Stimulated activated CD8-positive, alpha-beta memory T cell treated with anti-CD3 and anti-CD28 coated beads, Interleukin-7, amount 100 ng/mL, for 4 hours (primary cell): Measurements from ENCODE around the gene LIMK1.
"Not testable (repeated sequence)": the region's sequence is repeated elsewhere in the genome, so short reads cannot be mapped to it uniquely, and the experiment has no call there.

ENCODE experiments used
- DNase-seq, 2 donors: peaks; one replicate each; pipeline ENCODE4 v3.0.0-alpha.2; 2020; ENCODE audit warnings: low read depth in 2 of 2

LIMK1 gene

DNA sequence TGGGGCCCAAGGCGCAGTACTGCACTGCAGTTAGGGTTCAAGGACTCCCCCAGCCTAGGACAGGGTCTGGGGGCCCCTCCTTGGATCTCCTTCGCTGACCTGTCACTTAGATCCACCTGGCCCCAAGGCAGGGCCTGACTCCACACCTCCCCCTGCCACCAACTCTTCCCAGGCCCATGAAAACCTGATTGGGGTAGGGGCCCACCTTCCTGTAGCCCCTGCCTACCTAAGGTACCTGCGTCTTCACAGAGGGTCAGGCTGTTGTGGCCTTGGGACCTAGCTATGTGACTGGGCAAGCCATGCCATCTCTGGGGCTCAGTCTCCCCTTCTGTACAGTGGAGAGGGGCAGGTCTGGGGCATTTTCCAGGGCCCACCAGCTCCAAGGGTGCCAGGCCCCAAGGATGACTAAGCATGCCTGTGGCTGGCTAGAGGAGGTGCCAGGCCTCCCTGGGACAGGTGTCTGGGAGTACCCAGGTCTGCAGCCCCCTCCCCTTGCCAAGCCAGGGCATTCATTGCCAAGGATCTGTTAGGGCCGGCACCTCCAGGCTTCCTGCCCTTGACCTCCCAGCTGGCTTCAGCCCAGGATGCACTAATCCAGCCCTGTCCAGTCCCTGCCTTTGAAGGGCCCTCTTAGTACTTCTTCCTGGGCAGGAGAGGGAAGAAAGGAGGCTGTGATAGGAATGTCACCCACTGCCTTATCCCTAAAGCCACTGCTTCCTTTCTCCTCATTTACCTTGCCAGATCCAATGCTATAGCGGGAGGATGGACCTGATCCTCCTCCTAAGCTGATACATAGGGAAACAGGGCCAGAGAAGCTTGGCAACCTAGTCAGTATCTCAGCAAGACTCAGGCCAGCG is 1.3 kb downstream of the LIMK1 start:
- no peak for DNase-seq

DNA sequence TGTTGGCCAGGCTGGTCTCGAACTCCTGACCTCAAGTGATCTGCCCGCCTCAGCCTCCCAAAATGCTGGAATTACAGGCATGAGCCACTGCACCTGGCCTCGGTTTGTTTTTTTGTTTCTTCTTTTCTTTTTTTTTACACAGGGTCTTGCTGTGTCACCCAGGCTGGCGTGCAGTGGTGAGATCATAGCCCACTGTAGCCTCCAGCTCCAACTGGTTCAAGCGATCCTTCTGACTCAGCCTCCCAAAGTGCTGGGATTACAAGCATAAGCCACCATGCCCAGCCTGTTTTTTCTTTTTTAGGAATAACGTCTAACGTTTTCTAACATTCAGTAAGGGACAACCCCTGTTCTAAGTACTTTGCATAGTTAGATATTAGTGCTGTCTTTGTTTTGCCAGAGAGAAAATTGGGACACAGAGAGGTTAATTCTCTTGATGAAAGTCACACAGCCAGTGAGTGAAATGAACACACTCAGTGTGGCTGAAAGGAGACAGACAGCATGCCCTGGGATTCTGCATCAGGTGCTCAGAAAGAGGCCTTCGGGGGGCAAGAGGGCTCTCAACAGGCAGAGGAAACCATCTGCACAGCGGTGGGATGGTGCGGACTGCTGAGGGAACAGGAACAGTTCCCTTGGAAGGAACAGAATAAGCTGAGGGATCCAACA is 4.3 kb downstream of the LIMK1 start:
- no peak for DNase-seq

DNA sequence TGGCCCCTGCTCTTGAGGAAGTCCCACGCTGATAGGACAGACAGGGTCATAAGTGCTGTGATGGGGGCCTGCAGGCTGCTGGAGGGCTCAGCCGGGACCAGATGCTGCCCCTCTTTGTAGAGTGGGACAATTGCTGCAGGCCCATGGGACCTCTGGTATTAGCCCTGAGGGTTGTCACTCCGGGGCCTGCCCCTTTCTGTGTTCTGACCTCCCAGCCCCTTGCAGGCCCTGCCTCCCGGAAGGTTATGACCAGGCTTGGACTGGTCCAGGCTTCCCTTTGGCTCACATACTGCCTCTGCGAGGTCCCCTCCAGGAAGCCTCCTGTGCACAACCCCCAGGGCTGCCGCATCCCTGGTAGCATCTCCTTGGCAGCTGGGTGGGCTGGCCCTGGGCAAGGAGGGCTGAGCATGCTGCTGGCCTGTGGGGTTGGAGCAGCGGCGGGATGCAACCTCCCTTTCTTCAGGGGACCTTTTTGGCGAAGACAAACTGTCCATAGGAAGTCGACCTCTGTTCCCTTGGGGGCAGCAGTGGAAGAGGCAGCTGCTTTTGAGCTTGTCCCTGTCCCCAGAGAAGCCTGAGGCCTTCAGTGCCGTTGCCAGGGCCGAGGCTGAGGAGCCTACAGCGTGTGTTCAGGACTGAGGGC is 8.8 kb downstream of the LIMK1 start:
- DNase-seq, result no peak

DNA sequence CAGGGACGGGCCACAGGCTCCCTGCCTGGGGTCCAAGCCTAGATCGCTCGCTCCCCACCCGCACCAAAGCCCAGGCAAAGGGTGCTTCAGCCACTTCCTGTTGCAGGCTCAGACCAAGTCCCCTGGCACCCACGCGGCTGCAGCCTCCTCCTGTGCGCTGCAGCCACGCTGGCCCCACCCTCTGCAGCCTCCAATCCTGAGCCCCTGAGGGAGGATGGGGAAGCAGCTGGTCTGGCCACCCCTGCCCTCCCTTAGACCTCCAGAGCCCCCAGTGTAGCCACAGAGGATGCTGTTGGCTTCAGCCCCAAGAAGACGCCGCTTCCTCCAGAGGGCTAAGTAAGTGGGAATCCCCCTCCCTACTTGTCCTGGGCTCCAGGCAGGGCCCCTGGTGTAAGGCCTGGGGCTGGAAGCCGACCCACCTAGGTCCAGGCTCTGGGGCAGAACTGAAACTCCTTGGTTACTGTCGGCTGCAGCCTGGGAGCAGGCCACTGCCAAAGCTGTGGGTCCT is 9.4 kb downstream of the LIMK1 start:
- DNase-seq, result no peak

DNA sequence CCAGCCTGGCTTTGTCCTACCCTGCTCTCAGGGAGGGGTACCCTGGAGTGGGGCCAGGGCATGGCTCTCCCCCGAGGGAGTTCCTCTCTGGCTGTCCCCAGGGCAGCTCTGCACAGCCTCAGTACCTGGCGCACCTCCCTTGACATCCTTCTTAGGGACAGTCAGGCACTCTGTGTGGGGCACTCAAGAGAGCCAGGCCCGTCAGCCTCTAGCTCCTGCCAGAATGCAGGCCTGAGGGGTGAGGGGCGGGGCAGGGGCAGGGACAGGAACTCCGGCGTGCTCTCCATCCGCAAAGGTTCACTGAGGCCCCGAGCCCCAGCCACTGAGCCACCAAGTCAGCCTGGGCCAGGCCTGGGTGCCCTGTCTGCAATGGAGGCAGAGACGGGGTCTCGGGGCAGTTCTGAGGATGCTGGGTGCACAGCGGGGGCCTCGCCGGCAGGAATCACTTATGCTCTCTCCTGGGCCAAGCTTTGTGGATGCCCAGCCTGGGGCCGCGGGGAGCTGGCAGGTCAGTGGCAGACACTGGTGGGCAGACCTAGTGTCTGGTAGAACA is 10.1 kb downstream of the LIMK1 start:
- no peak for DNase-seq

DNA sequence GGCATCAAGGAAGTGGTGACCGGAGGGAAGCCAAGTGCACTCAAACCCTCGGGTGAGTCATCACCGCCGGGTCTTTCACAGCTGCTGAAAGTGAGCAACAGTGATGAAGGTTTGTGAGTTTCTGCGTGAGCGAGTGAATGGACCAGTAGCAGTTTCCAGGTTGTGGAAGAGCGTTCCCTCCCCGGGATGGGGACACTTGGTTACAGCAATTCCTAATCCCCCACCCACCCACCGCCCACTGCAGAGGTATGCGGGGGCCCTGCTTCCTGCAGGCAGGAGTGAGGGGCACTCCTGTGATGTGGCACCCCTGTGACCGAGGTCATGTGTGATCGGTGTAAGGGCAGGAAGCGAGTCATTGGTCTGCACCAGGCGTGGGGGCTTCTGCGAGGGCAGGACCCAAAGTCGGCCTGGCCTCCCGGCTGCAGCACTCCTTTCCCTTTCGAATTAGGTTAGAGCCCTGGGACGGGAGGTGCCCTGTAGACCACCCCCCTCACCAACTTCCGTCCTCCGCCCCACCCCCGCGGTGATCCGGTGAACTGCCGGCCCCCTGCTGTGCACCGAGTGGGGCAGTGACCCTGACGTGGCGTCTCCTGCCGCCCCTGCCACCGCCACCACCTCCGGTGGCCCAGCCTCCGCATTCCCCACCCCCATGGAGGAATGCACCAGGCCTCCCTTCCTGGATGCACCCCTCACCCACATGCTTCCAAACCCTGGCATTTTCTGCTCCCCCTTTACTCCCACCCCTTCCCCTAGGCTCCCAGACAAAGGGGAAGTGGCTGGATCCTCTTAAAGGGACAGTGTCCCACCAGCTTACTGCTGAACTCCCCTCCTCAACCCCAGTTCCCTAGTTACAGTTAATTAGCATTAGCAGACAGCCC is 10.9 kb downstream of the LIMK1 start:
- DNase-seq, result peak; percentile 71 to 74

DNA sequence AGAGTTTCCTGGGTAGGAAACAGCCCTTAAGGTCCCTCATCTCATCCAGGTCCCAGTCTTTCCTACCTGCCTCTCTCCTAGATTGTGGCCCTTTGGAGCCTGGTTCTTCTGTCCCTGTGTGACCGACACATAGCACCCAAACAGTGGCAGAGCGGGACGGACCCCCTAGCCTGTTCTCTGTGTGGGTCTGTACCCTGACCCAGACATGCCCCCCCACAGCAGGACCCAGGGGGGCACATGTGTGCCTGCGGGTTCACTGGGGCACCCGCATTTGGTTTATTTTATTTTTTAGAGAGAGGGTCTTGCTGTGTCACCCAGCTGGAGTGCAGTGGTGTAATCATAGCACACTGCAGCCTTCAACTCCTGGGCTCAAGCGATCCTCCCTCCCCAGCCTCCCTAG is 11.5 kb downstream of the LIMK1 start:
- no peak for DNase-seq

DNA sequence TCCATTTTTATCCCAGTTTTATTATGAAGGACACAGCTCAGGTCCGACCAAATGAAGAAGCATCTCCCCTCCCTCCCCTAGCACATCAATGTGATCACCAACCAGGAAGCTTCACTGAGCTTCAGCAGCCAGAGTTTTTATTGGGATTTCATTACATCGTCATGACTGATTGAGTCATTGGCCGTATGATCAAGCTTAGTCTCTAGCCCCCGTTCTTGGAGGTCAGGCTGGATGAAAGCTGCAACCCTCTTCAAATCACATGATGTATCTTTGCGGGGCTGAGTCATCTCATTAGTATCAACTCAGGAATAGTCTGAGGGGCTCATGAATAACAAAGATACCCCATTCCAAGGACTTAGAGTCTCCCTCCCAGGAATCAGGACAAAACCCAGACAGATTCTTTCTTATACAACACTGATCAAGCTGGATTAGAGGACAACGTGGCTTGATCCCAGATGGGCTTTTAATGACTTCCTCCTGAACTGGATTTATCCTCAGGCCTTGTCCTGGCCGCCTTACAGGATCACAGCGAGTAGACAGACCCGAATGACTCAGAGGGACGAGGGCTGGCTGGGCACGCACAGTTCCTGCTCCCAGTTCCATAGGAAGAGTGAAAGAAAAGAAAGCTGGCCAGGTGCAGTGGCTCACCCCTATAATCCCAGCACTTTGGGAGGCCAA is 14.5 kb downstream of the LIMK1 start:
- DNase-seq, result no peak

DNA sequence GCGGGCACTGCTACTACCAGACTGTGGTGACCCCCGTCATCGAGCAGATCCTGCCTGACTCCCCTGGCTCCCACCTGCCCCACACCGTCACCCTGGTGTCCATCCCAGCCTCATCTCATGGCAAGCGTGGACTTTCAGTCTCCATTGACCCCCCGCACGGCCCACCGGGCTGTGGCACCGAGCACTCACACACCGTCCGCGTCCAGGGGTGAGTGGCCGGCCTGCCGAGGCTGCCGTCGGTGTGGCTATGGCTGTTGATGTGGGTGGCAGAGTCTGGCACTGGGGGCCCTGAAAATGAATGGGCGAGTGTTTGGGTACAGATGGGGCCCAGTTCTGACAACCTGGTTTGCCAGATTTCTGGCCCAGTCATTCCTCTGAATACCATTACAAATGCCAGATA is 15.4 kb downstream of the LIMK1 start:
- DNase-seq, result no peak

DNA sequence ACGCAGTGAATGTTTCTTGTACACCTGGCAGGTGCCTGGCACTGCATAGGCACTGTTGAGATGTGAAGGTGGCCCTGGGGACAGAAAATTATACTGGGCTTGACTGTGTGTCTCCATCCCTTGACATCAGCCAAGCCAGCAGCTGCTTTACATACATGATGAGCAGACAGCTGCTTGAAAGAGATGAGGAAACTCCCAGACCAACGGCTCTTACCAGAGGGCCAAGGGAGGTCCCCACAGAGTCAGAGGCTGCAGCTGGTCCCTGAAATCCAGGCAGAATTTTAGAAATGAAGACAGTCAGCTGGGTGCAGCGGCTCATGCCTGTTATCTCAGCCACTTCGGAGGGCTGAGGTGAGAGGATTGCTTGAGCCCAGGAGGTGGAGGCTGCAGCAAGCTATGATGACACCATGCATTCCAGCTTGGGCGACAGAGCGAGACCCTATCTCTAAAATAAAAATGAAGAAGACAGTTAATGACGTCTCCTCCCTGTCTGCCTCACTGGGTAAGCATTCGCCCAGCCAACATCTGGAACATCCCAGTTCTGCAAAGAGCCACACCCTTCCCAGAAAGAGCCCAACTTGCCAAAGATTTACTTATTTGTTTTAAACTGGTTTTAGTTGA is 17.6 kb downstream of the LIMK1 start:
- DNase-seq, result no peak

DNA sequence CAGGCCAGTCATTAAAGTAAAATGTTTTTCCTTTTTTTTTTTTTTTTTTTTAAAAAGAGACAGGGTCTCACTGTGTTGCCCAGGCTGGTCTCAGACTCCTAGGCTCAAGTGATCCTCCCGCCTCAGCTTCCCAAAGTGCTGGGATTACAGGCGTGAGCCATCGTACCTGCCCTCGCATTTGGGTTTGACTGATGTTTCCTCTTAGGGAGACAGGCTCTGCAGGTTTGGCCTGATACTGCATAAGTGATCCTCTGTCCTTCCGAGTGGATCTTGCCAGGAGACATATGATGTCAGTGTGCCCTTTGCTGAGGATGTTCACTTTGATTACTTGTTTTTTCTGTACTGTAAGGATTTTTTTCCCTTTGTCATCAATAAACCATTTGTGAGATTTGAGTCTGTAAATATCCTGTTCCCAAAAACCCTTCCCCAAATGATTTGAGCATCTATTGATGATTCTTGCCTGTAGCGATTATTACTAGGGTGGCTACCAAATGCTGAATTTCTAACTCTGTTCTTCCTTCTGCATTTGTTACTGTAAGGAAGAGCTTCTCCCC is 19.7 kb downstream of the LIMK1 start:
- no peak for DNase-seq

DNA sequence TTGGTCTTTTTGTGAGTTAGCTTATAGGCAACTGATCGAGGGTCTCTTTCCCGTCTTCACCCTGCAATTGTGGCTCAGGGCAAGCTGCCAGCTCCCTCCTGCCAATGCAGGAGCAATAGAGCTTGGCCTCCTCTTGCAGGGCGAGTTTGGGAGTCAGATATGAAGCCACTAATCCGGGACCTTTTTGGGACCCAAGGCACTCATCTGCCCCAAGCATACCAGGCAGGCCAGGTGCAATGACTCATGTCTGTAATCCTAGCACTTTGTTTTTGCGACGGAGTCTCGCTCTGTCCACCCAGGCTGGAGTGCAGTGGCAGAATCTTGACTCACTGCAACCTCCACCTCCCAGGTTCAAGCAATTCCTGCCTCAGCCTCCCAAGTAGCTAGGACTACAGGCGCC is 21.1 kb downstream of the LIMK1 start:
- DNase-seq, result no peak

DNA sequence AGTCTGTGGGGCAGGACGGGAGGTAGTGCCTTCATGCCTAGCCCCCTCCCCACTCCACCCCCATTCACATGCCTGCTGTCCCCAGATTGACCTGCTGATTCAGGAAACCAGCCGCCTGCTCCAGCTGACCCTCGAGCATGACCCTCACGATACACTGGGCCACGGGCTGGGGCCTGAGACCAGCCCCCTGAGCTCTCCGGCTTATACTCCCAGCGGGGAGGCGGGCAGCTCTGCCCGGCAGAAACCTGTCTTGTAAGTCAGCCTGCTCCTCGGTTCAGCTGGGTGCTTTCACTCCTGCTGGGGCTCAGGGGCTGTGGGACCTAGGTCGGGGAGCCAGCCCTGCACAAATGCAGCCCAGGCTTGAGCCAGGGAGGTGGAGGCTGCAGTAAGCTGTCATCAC is 22.4 kb downstream of the LIMK1 start:
- no peak for DNase-seq

DNA sequence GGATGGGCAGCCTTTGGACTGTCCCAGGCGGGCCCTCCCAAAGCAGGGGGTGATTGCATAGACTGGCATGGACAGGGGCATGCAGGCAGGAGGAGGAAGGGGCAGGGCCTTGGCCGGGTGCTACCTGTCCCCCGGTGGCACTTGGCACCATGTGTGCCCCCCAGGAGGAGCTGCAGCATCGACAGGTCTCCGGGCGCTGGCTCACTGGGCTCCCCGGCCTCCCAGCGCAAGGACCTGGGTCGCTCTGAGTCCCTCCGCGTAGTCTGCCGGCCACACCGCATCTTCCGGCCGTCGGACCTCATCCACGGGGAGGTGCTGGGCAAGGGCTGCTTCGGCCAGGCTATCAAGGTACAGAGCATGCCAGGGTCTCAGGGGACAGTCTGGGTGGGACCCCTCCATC is 23.2 kb downstream of the LIMK1 start:
- no peak for DNase-seq

DNA sequence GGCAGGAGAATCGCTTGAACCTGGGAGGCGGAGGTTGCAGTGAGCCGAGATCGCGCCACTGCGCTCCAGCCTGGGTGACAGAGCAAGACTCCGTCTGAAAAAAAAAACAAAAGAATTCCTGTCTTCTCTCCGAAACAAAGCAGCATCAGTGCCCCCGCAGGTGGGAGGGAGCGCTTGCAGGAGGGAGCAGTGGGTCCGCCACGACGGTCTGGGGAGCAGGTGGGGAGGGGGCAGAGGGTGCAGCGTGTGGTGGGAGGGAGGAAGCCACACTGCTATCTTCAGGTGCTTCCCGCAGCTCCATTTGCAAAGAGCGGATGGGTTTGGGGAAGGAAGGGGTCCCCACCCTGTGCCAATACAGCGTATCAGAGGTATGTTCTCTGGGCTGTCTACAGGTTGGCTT is 31.7 kb downstream of the LIMK1 start:
- no peak for DNase-seq

DNA sequence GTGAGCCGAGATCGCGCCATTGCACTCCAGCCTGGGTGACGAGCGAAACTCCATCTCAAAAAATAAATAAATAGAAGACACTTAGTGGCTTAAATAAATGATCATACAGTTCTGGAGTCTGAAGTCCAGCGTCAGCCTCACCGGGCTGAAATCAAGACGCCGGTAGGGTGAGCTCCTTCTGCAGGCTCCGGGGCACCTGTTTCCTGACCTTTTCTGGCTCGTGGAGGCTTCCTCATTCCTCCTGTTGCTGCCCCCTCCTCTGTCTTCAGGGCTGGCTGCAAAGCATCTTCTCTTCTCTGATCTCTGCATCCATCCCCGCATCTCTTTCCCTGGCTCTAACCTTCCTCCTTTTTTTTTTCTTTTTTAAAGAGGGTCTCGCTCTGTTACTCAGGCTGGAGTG is 32.8 kb downstream of the LIMK1 start:
- DNase-seq, result no peak

DNA sequence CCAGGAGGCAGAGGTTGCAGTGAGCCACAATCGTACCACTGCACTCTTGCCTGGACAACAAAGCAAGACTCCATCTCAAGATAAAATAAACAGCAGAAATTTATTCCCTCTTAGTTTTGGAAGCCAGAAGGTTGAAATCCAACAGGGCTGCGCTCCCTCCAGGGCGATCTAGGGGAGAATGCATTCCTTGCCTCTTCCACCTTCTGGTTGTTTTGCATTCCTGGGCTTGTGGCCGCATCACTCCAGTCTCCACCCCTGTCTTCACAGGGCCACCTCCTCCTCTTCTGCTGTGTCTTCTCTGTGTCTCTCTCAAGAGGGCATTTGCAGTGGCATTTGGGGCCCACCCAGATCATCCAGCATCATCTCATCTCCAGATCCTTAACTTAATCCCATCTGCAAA is 36.2 kb downstream of the LIMK1 start:
- DNase-seq, result no peak

DNA sequence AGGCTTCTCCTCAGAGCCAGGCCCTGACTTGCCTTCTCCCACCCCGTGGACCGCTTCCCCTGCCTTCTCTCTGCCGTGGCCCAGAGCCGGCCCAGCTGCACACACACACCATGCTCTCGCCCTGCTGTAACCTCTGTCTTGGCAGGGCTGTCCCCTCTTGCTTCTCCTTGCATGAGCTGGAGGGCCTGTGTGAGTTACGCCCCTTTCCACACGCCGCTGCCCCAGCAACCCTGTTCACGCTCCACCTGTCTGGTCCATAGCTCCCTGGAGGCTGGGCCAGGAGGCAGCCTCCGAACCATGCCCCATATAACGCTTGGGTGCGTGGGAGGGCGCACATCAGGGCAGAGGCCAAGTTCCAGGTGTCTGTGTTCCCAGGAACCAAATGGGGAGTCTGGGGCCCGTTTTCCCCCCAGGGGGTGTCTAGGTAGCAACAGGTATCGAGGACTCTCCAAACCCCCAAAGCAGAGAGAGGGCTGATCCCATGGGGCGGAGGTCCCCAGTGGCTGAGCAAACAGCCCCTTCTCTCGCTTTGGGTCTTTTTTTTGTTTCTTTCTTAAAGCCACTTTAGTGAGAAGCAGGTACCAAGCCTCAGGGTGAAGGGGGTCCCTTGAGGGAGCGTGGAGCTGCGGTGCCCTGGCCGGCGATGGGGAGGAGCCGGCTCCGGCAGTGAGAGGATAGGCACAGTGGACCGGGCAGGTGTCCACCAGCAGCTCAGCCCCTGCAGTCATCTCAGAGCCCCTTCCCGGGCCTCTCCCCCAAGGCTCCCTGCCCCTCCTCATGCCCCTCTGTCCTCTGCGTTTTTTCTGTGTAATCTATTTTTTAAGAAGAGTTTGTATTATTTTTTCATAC is 38.0 kb downstream of the LIMK1 start:
- no peak for DNase-seq

DNA sequence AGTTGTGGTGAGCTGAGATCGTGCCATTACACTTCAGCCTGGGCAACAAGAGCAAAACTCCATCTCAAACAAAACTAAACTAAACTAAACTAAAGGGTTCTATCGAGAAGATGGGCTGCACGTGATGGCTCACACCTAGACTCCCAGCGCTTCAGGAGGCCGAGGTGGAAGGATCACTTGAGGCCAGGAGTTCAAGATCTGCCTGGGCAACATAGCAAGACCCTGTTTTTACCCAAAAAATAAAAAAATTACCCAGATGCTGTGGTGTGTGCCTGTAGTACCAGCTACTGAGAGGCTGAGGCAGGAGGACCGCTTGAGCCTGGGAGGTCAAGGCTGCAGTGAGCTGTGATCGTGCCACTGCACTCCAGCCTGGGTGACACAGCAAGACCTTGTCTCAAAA is 40.3 kb downstream of the LIMK1 start:
- not testable (repeated sequence) for DNase-seq
